ENCODE measurements around the gene NUP153. TPM values are rescaled to one million over a fixed set of nuclear protein-coding genes. Genes with fewer than 3 reads are reported as not detected.

NUP153 gene
- total RNA-seq, 2 experiments from 2014 or later: 74.0 to 91.0 TPM

DNA sequence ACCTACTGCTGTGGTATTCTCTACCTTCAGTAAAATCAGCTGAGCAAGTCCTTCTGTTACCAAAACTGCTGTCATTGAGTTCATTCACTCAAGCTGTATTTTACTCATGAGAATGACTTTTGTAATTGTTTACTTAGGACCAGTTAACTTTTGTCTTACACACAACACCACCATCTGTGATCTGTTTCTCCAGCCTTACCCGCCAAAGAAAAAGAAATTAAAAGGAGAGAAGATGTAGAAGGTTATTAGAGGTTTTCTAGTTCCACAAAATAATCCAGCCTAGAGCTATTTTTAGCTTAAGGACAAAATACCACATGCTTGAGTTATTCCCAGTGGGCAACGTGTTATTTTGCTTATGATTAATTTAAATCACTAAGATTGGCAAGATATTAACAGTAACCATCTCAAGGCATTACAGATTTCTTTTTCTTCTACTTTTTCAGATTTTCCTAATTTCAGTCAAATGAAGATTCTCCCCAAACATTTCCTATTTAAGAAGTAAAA, 68.5 kb downstream of the NUP153 start:
- Mint-ChIP-seq H3K9me3 (no peaks in the 10 kb centered on the region), H3K4me3 (no peak overlapping the region), H3K27ac (peak overlapping the region; percentile 34), H3K4me1 (peaks cover 37% of the 10 kb centered on the region), H3K27me3 (no peaks in the 10 kb centered on the region), H3K36me3 (ENCODE audit: low read depth) (peaks cover 79% of the 10 kb centered on the region)
- DNase-seq: no peak
- ChIA-PET CTCF (interaction anchor here (0.5 to 1.7 kb wide), 3 partner anchors 12 to 64 kb away, joined by 3 to 5 read pairs (median 4); no protein-coding TSS in a partner anchor), POLR2A (no interaction called here)

- Mint-ChIP-seq H3K27ac (peak overlapping the region; percentile 75), H3K27me3 (no peaks in the 10 kb centered on the region)
- POLR2A ChIA-PET: no interaction called here
Observed at GRCh38 chr6:17635568-17635967, 71.2 kb downstream of the NUP153 start.

GRCh38 chr6:17633465-17634188, 73.1 kb downstream of the NUP153 start:
- Mint-ChIP-seq H3K27ac (peak overlapping the region; percentile 86), H3K4me1 (peaks cover 59% of the 10 kb centered on the region), H3K4me3 (no peak overlapping the region), H3K36me3 (ENCODE audit: low read depth) (peaks cover 83% of the 10 kb centered on the region), H3K9me3 (no peaks in the 10 kb centered on the region), H3K27me3 (no peaks in the 10 kb centered on the region)
- POLR2A ChIA-PET: no interaction called here
- CTCF ChIA-PET: interaction anchor here (1.0 to 2.5 kb wide), 3 partner anchors 11 to 522 kb away, joined by 3 to 9 read pairs (median 4); partner anchors contain the start of gene KDM1B
- peak; percentile 13 for DNase-seq

More at GRCh38 chr6:17635568-17635967, 71.2 kb downstream of the NUP153 start:
- no peaks in the 10 kb centered on the region for H3K9me3 Mint-ChIP-seq
- peaks cover 50% of the 10 kb centered on the region for H3K4me1 Mint-ChIP-seq
- CTCF ChIA-PET: interaction anchor here (1.2 to 2.4 kb wide), 3 partner anchors 10 to 66 kb away, joined by 3 to 5 read pairs (median 3); no protein-coding TSS in a partner anchor
- no peak overlapping the region for H3K4me3 Mint-ChIP-seq
- no peak for DNase-seq
- peaks cover 82% of the 10 kb centered on the region for H3K36me3 Mint-ChIP-seq (ENCODE audit: low read depth)

DNA sequence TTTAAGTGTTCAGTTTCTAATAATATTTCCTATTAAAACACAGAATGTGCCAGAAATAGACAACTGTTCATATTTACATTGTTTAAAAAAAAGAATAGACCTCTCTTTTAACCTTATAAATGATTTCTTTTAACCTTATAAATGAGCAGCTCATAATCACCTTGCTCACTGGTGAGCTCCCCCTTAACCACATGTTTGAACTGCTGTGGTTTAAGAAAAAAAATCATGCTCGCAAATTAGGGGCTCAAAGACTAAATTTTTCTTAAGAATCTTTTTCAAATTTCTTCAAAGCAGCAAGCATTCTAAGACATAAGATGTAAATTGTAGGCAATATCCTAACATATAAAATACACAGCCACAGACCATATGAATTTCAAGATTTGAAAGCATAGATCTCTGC, 73.8 kb downstream of the NUP153 start:
- Mint-ChIP-seq H3K9me3 (no peaks in the 10 kb centered on the region), H3K4me3 (no peak overlapping the region), H3K4me1 (peaks cover 57% of the 10 kb centered on the region), H3K27me3 (no peaks in the 10 kb centered on the region), H3K36me3 (ENCODE audit: low read depth) (peaks cover 80% of the 10 kb centered on the region), H3K27ac (peak overlapping the region; percentile 86)
- ChIA-PET CTCF (interaction anchor here (1.0 to 2.5 kb wide), 3 partner anchors 11 to 523 kb away, joined by 3 to 9 read pairs (median 4); partner anchors contain the start of gene KDM1B), POLR2A (no interaction called here)
- DNase-seq: no peak

- Mint-ChIP-seq H3K27ac (no peak overlapping the region), H3K27me3 (no peaks in the 10 kb centered on the region), H3K9me3 (no peaks in the 10 kb centered on the region), H3K36me3 (ENCODE audit: low read depth) (peaks cover 72% of the 10 kb centered on the region), H3K4me1 (peaks cover 48% of the 10 kb centered on the region), H3K4me3 (no peak overlapping the region)
- DNase-seq: no peak
- POLR2A ChIA-PET: no interaction called here
- CTCF ChIA-PET: interaction anchor here (1.3 to 2.1 kb wide), 2 partner anchors 11 to 26 kb away, joined by 4 to 5 read pairs; no protein-coding TSS in a partner anchor
Observed at GRCh38 chr6:17630511-17631073, 76.1 kb downstream of the NUP153 start.

GRCh38 chr6:17629824-17630510, 76.8 kb downstream of the NUP153 start:
- H3K4me3 Mint-ChIP-seq: no peak overlapping the region
- H3K36me3 Mint-ChIP-seq (ENCODE audit: low read depth): peaks cover 73% of the 10 kb centered on the region
- H3K9me3 Mint-ChIP-seq: no peaks in the 10 kb centered on the region
- H3K27me3 Mint-ChIP-seq: no peaks in the 10 kb centered on the region
- POLR2A ChIA-PET: no interaction called here
- H3K4me1 Mint-ChIP-seq: peaks cover 44% of the 10 kb centered on the region
- CTCF ChIA-PET: interaction anchor here (1.3 to 2.1 kb wide), 2 partner anchors 11 to 27 kb away, joined by 4 to 5 read pairs; no protein-coding TSS in a partner anchor
- DNase-seq: no peak
- no peak overlapping the region for H3K27ac Mint-ChIP-seq

DNA sequence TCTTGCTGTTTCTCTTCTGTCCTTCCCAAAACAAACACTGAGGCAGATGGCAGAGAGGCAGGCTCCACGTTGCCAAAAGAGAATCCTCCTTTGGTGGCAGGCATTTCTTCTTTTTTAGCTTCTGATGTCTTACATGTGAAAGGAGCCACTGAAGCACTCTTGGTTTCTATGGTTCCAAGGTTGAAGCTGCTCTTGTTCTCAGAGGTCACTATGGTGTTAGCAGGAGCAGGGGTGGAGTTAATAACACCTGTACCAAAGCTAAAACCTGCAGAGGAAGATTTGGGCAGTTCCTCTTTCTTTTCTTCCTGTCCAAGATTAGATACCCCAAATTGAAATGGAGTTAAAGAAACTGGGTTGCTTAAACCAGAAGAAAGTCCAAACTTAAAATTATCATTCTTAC, 77.9 kb downstream of the NUP153 start:
- Mint-ChIP-seq H3K27ac (no peak overlapping the region), H3K36me3 (ENCODE audit: low read depth) (peaks cover 76% of the 10 kb centered on the region), H3K4me3 (no peak overlapping the region), H3K4me1 (peaks cover 35% of the 10 kb centered on the region), H3K9me3 (no peaks in the 10 kb centered on the region), H3K27me3 (no peaks in the 10 kb centered on the region)
- no peak for DNase-seq
- ChIA-PET POLR2A (no interaction called here), CTCF (interaction anchor here (0.5 to 2.1 kb wide), 4 partner anchors 9 to 479 kb away, joined by 3 to 5 read pairs (median 4); no protein-coding TSS in a partner anchor)

DNA sequence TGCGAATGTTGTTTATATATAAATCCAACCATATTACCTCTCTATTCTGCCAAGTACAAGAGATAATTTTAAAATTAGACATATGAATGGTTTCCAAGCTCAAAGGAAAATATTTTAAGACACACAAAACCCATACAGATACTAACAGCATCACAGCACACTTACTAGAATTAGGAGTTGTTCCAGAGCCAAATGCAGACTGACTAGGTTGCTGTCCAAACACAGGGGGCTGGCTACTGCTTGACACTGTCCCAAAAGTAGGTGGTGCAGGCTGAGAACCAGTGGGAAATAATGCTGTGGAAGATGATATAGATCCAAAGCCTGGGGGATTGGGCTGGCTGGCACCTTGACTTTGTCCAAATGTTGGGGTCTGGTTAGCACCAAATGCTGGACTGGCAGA, 82.3 kb downstream of the NUP153 start:
- ChIA-PET CTCF (no interaction called here), POLR2A (no interaction called here)
- H3K4me3 Mint-ChIP-seq: no peak overlapping the region
- H3K4me1 Mint-ChIP-seq: peaks cover 22% of the 10 kb centered on the region
- H3K9me3 Mint-ChIP-seq: no peaks in the 10 kb centered on the region
- no peak overlapping the region for H3K27ac Mint-ChIP-seq
- H3K27me3 Mint-ChIP-seq: no peaks in the 10 kb centered on the region
- no peak for DNase-seq
- peaks cover 73% of the 10 kb centered on the region for H3K36me3 Mint-ChIP-seq (ENCODE audit: low read depth)

DNA sequence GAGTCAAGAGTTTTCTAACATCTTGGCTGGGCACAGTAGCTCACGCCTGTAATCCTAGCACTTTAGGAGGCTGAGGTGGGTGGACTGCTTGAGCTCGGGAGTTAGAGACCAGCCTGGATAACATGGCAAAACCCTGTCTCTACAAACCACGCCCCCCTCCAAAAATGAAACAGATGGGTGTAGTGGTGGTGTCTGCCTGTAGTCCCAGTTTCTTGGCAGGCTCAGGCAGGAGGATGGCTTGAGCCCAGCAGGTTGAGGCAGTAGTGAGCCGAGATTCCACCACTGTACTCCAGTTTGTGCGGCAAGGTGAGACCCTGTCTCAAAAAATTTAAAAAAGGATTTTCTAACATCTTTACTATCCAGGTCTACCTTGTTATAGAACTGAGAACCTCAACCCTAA, 84.6 kb downstream of the NUP153 start:
- H3K4me3 Mint-ChIP-seq: no peak overlapping the region
- H3K36me3 Mint-ChIP-seq (ENCODE audit: low read depth): peaks cover 73% of the 10 kb centered on the region
- H3K27ac Mint-ChIP-seq: peak overlapping the region; percentile 54
- peaks cover 16% of the 10 kb centered on the region for H3K4me1 Mint-ChIP-seq
- DNase-seq: no peak
- ChIA-PET POLR2A (no interaction called here), CTCF (no interaction called here)
- H3K27me3 Mint-ChIP-seq: no peaks in the 10 kb centered on the region
- H3K9me3 Mint-ChIP-seq: no peaks in the 10 kb centered on the region

DNA sequence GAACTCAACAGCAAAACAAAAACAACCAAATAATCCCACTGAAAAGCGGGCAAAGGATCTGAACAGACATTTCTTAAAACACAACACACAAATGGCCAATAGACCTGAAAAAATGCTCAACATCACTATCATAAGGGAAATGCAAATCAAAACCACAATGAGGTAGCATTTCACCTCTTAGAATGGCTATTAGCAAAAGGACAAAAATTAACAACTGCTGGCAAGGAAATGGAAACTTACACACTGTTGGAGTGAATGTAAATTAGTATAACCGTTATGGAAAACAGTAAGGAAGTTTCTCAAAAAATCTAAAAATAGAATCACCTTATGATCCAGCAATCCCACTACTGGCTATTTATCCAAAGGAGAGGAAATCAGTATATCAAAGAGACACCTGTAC, 85.7 kb downstream of the NUP153 start:
- no peak for DNase-seq
- peaks cover 16% of the 10 kb centered on the region for H3K4me1 Mint-ChIP-seq
- H3K9me3 Mint-ChIP-seq: no peaks in the 10 kb centered on the region
- H3K36me3 Mint-ChIP-seq (ENCODE audit: low read depth): peaks cover 77% of the 10 kb centered on the region
- no peak overlapping the region for H3K27ac Mint-ChIP-seq
- ChIA-PET POLR2A (no interaction called here), CTCF (interaction anchor here (0.5 to 1.1 kb wide), 2 partner anchors 7 to 23 kb away, joined by 4 to 6 read pairs; no protein-coding TSS in a partner anchor)
- H3K4me3 Mint-ChIP-seq: no peak overlapping the region
- no peaks in the 10 kb centered on the region for H3K27me3 Mint-ChIP-seq

DNA sequence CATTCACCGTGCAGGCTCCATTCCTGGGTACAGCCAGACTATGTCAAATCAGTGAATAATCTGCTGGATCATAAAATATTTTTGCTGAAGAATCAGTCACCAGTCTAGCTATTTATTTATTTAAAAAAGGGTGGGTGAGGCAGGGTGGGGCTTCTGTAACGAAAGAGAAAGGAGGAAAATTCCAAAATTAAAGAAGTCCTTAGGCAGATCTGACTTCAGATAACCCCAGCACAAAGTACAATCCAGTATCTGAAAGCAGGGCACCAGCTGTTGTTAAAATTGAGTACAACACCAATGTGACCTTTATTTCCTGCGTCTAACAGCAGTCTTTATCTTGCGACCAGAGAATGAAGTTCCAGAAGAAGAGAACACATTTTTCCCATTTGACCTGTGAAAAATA, 90.9 kb downstream of the NUP153 start:
- ChIA-PET POLR2A (no interaction called here), CTCF (no interaction called here)
- Mint-ChIP-seq H3K27me3 (no peaks in the 10 kb centered on the region), H3K36me3 (ENCODE audit: low read depth) (peaks cover 46% of the 10 kb centered on the region), H3K27ac (no peak overlapping the region), H3K9me3 (no peaks in the 10 kb centered on the region), H3K4me1 (peaks cover 7% of the 10 kb centered on the region), H3K4me3 (no peak overlapping the region)
- no peak for DNase-seq

DNA sequence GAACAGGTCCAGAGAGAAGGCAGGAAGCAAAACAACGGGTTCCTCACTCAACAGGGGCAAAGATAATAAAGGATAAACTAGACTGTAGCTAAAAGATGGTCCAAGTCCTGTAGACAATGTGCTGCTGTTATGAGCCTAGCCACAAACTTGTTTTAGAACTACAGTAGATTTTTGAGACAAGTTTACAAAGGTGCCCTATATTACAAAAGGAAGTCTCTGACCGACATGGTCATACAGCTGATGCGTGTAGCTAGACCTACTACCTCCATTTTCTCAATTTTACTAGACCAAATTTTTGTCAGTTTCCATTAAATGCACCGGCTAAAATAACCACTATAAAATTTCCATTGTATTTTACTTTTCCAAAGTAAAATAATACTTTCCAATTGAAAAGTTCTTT, 94.7 kb downstream of the NUP153 start:
- no peaks in the 10 kb centered on the region for H3K9me3 Mint-ChIP-seq
- CTCF ChIA-PET: no interaction called here
- no peaks in the 10 kb centered on the region for H3K4me1 Mint-ChIP-seq
- no peaks in the 10 kb centered on the region for H3K27me3 Mint-ChIP-seq
- DNase-seq: no peak
- H3K36me3 Mint-ChIP-seq (ENCODE audit: low read depth): peaks cover 29% of the 10 kb centered on the region
- no peak overlapping the region for H3K4me3 Mint-ChIP-seq
- POLR2A ChIA-PET: interaction anchor here (0.5 kb wide), 1 partner anchor 8 kb away, joined by 3 read pairs; no protein-coding TSS in a partner anchor
- H3K27ac Mint-ChIP-seq: no peak overlapping the region

- DNase-seq: no peak
- peaks cover 26% of the 10 kb centered on the region for H3K36me3 Mint-ChIP-seq (ENCODE audit: low read depth)
- no peaks in the 10 kb centered on the region for H3K4me1 Mint-ChIP-seq
- H3K9me3 Mint-ChIP-seq: no peaks in the 10 kb centered on the region
- H3K4me3 Mint-ChIP-seq: no peak overlapping the region
- CTCF ChIA-PET: no interaction called here
- no peaks in the 10 kb centered on the region for H3K27me3 Mint-ChIP-seq
- no peak overlapping the region for H3K27ac Mint-ChIP-seq
- POLR2A ChIA-PET: no interaction called here
Observed at GRCh38 chr6:17610835-17611234, 95.9 kb downstream of the NUP153 start.

Data from activated CD4-positive, alpha-beta T cell treated with anti-CD3 and anti-CD28 coated beads, Interleukin-2, amount 10 ng/mL, durations not matched to agents 7 days and 5 days (primary cell).